Stimulated activated CD4-positive, alpha-beta T cell treated with anti-CD3 and anti-CD28 coated beads, TNF-alpha, amount 100 ng/mL, for 48 hours (primary cell): ENCODE measurements around the gene HAUS6.
"Not testable (repeated sequence)": the region's sequence is repeated elsewhere in the genome, so short reads cannot be mapped to it uniquely, and the experiment has no call there.

ENCODE experiments used
- DNase-seq, 3 donors: peaks; one replicate each; pipeline ENCODE4 v3.0.0-alpha.2; 2020; ENCODE audit warnings: low read depth in 3 of 3

The HAUS6 gene

DNA sequence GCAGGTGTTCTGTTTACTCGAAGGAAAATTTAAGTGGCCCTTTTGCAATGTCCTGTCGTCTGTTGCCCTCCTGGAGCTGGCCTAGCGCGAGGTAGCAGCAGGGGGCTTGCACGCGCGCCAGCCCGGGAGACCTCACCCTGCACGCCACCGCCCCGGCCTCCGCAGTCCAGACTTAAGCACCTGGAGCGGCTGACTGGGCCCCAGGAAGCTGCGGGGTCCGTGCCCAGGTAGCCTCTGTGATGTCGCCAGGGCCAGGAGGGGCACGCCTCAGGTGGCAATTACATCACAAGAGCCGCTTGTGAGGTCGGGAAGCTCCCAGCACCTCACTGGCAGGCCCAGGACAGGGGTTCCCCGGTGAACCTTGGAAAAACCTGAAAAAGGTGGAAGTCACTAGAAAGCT, 69.7 kb downstream of the HAUS6 start, which contains the start of gene SAXO1:
SAXO1 (minus strand) TSS at position 195 of the 400 bp plus-strand sequence. CDS start 301 bp downstream, outside the sequence.
- DNase-seq: no peak

DNA sequence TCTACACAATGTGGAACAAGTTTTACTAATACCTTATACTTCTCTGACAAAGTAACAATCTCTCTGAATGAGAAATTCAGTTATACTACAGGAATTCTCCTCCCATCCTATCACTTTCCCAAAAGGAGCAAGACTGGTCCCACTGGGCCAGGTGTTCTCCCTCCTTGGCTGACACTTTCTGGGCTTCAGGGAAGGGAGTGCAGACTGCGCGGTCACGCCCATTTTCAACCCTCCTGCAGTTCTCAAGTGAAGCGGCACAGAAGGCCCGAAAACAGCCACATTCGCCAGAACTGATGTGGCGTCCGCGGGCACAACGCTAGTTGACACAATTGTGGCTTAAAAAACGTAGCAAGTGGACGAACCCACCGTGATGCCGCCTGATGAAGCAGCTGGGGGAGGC, 70.3 kb downstream of the HAUS6 start:
- DNase-seq: no peak

DNA sequence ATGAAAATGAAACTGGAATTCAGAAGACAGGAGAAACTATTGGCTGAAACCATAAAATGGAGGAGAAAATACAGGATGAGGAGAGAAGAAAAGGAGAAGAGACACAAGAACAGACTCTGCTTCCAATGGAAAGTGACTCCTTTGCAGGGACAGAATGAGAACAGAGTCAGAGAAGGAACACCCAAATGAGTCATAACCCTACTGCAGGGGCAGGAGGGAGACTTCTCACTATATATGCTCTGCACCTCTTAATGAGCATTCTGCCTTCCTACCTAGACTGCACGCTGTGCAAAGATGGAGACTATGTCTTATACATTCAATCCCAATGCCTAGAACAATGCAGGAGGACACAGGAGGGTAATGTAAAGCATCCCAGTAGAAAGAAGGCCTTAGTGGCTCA, 71.8 kb downstream of the HAUS6 start:
- DNase-seq: no peak

DNA sequence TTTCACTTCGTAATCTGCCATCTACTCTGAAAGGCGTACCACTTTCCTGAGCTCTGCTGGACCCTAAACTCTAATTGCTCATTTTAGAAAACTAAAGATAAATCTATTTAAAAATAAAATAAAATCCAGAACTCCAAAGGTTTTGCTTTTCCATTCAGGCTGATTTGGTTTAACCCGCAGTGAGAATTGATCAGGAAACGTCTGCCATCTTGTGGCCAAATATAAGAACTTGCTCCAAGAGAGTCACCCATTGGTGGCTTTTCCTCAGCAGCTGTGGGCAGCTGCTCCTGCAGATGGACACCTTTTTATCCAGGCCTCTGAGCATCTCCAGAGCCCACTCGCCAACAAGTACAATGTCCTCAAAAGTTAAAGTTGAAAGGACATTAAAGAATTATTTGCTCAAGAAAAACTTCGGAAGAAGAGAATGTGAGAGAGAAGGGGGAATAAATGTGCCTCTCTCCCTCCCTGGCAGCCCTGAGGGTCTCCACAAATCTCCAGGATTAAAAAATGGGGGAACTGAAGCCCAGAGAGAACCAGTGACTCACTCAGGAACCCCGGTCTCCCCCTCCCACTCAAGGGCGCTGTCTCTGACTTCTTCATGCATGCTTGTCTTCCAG, 73.8 kb downstream of the HAUS6 start:
- no peak for DNase-seq

DNA sequence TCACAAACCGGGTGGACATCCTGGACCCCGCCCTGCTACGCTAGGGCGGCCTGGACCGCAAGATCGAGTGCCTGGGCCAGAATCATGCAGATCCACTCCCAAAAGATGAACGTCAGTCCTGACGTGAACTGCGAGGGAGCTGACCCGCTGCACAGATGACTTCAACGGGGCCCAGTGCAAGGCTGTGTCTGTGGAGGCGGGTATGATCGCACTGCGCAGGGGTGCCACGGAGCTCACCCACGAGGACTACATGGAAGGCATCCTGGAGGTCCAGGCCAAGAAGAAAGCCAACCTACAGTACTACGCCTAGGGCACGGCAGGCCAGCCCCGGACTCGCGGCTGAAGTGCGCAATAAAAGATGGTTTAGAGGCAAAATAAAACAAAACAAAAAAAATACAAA, 74.9 kb downstream of the HAUS6 start:
- no peak for DNase-seq

DNA sequence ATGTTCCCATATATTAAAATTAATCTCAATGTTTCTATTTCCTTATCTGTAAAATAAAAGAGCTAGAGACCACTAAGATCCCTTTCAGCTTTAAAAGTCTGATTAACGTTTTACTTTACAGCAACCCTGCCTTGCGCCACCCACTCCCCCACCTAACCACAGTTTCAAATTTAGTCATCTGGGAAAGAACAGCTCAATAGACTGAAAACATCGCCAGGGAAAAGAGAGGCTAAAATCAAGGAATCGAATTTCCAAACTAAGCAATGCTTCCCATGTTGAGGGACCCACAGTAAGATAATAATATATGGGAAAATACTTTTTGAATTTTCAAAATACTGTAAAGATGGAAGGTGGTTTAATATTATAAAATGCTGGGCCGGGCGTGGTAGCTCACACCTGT, 76.3 kb downstream of the HAUS6 start:
- no peak for DNase-seq

DNA sequence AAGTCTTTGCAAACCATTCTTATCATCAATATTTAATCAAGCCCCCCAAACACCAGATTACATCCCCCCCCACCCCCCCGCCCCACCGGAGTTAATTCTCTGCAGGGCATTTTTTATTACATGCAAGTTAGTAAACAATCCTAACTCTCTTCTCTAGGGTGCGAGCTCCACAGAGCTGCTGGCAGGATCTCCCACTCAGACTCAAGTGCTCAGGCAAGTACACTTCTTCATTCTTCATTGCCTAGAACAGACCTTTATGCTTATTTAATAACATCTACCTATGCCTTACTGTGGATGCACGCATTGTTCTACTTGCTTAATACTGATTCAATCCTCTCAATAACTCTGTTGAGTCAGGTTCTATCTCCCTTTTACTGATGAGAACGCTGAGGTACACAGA, 79.6 kb downstream of the HAUS6 start:
- no peak for DNase-seq

DNA sequence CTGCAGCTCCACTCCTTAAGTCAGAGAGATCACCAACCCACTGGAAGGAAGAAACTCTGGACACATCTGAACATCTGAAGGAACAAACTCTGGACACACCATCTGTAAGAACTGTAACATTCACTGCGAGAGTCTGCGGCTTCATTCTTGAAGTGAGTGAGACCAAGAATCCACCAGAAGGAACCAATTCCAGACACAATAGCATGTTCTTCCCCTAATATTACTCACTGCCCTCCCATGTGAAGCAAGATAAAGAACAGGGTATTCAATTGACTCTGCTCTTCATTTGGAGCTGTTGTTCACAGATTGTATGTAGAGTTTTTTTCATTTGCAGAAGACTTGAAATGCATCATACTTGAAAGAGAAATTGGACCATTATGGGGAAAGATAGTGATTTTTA, 80.5 kb downstream of the HAUS6 start:
- DNase-seq: no peak

DNA sequence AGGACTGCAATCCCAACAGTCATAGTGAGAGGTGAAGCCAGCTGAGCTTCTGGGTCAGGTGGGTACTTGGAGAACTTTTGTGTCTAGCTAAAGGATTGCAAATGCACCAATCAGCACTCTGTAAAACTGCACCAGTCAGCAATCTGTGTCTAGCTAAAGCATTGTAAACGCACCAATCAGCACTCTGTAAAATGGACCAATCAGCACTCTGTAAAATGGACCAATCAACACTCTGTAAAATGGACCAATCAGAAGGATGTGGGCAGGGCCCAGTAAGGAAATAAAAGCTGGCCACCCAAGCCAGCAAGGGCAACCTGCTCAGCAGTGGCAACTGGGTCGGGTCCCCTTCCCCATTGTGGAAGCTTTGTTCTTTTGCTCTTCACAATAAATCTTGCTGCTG, 81.1 kb downstream of the HAUS6 start:
- DNase-seq: not testable (repeated sequence)

DNA sequence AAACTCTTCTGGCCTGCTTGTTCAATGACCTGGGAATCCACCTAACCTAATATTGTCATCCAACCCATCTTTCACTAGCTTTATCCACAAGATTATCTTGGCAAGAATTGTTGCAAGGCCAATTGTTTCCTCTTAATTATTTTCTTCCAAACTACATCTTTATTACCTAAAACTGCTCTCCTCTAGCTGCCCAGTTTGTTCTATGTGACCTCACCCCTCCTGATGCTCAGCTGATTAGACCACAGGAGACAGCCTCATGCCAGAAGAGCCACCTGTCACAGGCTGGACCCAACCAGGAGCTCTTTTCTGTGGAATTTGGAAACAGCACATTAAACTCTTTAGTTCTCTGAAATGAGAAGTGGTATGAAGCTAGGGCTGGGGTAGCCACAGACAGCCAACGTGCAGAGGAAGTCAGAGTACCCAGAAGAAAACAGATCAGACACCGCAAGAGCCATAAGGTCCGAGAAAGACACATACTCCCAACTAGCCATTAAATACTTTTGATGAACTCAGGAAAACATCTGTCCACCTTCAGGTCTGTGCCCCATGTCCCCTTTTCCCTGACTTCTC, 81.7 kb downstream of the HAUS6 start:
- no peak for DNase-seq

DNA sequence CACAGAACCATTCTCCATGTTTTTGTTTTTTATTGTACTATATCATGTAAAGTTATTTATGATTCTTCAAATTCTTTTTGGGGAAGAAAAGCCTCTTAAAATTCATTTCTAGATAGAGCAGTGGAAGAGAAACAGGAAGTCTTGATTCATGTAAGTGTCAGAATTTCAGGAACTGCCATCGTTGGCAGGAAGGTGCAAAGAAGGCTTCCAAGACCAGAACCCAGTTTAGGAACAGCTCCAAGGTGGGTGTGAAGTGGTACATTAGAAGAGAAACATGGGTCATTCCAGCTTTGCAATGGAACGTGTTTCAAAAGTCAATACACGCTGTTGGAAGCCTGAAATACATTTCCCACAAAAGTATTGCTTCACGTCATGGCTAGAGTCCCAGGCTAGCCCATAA, 84.5 kb downstream of the HAUS6 start:
- DNase-seq: no peak

DNA sequence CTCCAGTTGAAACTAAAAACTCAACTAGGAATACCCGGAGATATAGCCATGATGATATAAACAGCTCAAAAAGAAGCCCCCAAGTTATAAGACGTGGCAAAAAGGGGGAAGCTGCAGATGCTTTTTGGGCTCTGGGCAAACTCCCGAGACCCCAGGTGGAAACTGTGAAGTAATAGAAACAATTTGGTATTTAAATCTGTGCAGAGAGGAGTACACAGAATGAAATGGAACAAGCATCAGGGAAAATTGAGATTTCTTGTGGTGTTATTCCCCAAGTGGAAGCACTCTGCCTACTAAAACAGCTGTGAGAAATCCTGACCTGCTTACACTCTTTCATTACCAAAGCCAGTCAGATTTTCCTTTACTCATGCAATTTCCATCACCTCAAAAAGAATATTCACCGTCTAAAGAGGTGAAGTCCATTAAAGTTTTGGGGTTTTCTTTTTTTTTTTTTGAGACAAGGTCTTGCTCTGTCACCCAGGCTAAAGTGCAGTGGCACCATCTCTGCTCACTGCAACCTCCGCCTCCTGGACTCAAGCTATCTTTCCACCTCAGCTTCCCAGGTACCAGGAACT, 93.2 kb downstream of the HAUS6 start:
- no peak for DNase-seq
